ENCODE results near the gene LRRC45.

The LRRC45 gene

DNA sequence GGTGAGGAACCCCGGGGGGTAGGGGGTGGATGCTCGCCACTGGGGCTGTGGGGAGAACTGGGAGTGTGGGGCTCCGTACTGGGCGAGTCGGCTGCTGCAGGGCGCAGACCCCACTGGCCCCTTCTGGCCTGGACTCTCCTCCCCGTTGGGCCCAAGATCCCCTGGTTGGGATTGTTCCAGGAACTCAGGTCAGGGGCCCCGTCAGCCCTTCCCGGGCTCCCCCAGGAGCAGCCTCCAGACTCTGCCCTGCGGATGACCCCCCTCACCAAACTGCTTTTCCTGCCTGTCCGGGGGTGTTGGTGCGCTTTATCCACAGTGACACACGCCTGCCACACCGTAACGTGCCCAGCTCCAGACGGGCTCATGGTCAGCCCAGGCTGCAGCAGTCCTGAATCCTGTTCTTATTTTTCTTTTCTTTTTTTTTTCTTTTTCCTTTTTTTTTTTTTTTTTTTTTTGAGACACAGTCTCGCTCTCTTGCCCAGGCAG, 21.5 kb upstream of the LRRC45 start:
- Histone ChIP-seq H3K4me1 (peaks cover 19% of the 10 kb centered on the region), H3K4me3 (ENCODE audit: low read depth, low read length) (no peak overlapping the region), H3K27me3 (no peaks in the 10 kb centered on the region), H3K9me3 (no peaks in the 10 kb centered on the region), H3K36me3 (no peaks in the 10 kb centered on the region; the same call in 1 of the 2 replicates)
- TF ChIP-seq, protein P1, sequence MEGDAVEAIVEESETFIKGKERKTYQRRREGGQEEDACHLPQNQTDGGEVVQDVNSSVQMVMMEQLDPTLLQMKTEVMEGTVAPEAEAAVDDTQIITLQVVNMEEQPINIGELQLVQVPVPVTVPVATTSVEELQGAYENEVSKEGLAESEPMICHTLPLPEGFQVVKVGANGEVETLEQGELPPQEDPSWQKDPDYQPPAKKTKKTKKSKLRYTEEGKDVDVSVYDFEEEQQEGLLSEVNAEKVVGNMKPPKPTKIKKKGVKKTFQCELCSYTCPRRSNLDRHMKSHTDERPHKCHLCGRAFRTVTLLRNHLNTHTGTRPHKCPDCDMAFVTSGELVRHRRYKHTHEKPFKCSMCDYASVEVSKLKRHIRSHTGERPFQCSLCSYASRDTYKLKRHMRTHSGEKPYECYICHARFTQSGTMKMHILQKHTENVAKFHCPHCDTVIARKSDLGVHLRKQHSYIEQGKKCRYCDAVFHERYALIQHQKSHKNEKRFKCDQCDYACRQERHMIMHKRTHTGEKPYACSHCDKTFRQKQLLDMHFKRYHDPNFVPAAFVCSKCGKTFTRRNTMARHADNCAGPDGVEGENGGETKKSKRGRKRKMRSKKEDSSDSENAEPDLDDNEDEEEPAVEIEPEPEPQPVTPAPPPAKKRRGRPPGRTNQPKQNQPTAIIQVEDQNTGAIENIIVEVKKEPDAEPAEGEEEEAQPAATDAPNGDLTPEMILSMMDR (IDR thresholded peaks at IDR 0.05; ENCODE audit: low read depth, low read length): no peak
- no peak for DNase-seq

DNA sequence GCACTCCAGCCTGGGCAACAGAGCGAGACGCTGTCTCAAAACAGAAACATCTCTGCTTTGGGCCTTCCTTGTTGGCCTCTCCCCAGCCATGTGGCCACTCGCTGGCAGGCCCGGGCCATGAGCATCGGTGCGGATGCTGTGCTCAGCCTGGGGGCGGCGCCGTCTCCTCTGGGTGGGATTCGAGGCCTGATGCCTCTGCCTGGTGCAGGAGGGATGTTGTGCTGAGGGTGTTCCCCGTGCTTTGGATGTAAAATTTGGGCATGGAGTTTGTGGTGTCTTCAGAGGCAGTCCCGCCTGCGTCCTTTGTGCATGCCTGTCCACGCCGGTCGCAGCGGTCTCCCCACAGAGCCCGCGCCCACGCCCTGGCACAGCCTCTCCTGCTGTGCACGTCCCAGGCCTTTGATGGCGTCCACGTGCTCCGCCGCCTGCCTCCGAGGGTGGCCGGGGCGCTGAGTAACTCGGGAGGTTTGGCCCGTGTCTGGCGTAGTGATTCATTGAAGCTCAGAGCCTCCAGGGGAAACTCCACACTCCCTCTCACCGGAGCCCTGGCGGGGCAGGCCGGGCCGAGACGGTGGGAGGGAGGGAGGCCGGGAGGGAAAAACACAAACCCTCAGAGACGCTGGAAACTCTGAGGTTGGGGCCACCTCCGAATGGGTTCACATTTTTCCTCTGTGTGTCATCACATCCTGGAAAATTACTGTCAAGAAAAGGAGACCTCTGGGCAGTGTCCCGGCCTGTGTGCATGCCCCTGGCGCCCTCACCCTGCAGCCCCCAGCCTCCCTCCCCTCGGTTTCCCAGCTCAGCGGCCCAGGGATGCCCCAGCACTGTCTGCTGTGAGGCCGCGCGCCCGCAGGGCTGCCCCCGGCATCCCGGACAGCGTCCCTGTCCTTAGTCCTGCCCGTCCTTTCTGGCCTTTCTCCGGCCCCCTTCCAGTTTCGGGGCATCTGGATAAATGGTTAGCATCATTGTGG, 19.4 kb upstream of the LRRC45 start:
- DNase-seq: peak; percentile 72
- no peak overlapping the region for H3K4me3 ChIP-seq (ENCODE audit: low read depth, low read length)

DNA sequence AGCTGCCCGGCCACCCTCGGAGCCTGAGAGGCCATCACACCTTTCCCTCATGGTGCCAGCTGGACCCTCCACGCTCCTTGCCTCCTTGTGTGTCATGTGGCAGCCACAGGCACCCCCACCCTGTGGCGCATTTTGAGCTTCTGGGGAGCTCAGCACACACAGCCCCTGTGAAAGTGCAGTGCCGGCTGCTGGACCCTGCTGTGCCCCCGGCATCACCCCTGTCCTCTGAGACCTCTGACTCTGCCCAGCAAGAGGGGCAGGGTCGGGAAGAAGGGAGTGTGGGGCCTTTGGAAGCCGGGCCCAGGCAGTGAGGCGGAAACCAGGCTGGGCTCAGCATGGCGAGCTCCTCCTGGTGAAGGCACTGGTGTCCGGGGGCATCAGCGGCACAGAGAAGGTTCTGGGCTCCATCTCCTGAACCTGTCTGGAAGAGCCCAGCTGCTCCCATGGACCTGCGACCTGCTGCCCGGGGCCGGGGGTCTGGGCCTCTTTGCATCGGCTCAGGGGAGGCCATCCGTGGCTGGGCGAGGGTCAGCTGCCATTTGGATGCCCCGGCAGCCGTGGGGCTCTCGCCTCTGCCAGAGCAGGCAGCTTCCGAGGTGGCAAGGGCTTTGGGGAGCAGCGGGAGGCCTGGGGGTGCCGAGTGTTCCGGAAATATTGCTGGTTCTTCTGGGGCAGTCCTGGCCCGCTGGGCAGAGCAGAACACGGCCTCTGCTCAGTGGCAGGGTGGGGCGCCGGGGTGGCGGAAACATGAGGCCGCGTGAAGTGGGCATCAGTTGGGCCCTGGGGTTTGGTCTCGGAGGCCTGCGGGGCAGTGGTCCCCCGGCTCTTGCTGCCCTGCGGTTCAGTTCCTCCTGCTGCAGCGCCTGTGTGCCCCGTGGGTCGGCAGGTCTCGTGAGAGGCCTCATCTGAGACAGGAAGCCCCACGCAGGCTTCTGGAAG, 18.3 kb upstream of the LRRC45 start:
- H3K36me3 ChIP-seq: no peaks in the 10 kb centered on the region; the same call in 1 of the 2 replicates
- DNase-seq: no peak
- peaks cover 23% of the 10 kb centered on the region for H3K4me1 ChIP-seq
- no peaks in the 10 kb centered on the region for H3K9me3 ChIP-seq
- TF ChIP-seq, protein P1 (IDR thresholded peaks at IDR 0.05; ENCODE audit: low read depth, low read length): no peak
- no peaks in the 10 kb centered on the region for H3K27me3 ChIP-seq
- H3K4me3 ChIP-seq (ENCODE audit: low read depth, low read length): no peak overlapping the region

More for the DNA sequence above, 19.4 kb upstream of the LRRC45 start:
- Histone ChIP-seq H3K27me3 (no peaks in the 10 kb centered on the region), H3K9me3 (no peaks in the 10 kb centered on the region), H3K36me3 (no peaks in the 10 kb centered on the region; the same call in 1 of the 2 replicates), H3K4me1 (peaks cover 23% of the 10 kb centered on the region)
- TF ChIP-seq, protein P1 (IDR thresholded peaks at IDR 0.05; ENCODE audit: low read depth, low read length): no peak

DNA sequence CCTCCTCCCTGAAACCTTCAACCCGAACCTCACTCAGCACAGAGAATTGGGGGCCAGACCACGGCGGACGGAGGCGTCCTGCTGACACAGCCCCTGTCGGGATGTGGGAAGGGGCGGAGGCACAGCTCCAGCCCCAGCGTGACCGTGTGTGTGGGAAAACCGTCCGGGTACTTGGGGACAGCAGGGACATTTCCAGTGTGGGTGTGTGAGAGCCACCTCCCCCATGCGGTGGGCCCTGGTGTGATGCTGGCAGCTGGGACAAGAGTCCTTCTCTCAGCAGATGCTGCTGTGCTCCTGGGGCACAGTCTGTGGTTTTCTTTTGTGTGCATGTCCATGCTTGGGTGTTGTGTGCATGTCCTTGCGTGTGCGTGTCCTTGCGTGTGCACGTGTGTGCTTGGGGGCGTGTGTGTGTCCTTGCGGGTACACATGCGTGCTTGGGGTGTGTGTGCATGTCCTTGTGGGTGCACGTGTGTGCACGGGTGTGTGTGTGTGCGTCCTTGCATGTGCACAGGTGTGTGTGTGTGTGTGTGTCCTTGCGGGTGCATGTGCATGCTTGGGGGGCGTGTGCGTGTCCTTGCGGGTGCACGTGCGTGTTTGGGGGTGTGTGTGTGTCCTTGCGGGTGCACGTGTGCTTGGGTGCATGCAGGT, 17.3 kb upstream of the LRRC45 start:
- TF ChIP-seq, protein P1 (IDR thresholded peaks at IDR 0.05; ENCODE audit: low read depth, low read length): no peak
- Histone ChIP-seq H3K4me1 (peaks cover 23% of the 10 kb centered on the region), H3K9me3 (no peaks in the 10 kb centered on the region), H3K4me3 (ENCODE audit: low read depth, low read length) (no peak overlapping the region), H3K36me3 (no peaks in the 10 kb centered on the region; the same call in 1 of the 2 replicates), H3K27me3 (no peaks in the 10 kb centered on the region)
- no peak for DNase-seq

DNA sequence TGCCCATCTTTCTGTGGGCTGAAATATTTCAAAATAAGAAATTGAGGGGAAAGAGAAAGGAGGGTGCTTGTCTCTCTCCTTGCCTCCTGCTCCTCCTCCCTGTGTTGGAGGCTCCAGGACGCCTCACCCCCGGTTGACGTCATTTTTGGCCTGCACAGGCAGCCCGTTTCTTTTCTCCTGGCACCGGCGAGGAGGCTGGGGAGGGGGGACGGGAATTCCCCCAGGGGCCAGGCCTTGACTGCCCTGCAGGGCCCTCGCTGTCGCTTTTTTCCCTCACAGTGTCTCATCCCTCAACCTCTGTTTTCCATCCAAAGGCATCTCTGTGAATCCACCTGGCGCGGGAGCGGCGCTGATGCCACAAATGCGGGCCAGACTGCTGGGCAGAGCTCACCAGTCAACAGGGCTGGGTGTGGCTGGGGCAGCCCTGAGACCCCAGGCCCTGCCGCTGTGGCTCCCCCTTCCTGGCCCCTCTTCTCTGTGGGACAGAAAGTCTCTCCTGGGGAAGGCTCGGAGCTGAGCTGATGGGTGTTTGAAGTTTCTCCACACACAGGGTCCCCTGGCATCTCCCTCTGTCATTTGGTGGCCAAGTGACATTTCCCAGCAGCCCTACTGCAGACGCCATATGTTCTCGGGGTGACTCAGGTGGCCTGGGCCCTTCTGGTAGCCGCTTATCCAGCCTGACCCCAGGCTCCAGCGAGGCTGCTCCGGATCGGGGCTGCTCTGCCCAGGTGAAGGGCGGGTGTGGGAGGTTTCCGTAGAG, 16.5 kb upstream of the LRRC45 start:
- TF ChIP-seq, protein P1 (IDR thresholded peaks at IDR 0.05; ENCODE audit: low read depth, low read length): no peak
- peak; percentile 73 for DNase-seq

More for the DNA sequence above, 16.5 kb upstream of the LRRC45 start:
- Histone ChIP-seq H3K27me3 (no peaks in the 10 kb centered on the region), H3K4me3 (ENCODE audit: low read depth, low read length) (no peak overlapping the region), H3K36me3 (no peaks in the 10 kb centered on the region; the same call in none of the 2 replicates), H3K9me3 (no peaks in the 10 kb centered on the region), H3K4me1 (peaks cover 23% of the 10 kb centered on the region)
